WERI-Rb-1 (cell line): ENCODE measurements around the gene IMMP2L.
"Not testable (repeated sequence)": the region's sequence is repeated elsewhere in the genome, so short reads cannot be mapped to it uniquely, and the experiment has no call there.

Source experiments
- DNase-seq: peaks from one replicate; pipeline ENCODE4 v3.0.0-alpha.2; 2020
- H3K27ac ChIP-seq: fragments of 250-450 bp; sonication (Bioruptor Pico); 2 replicates; pipeline ENCODE4 v1.5.1; 2020; ENCODE audit warnings: mild to moderate bottlenecking, moderate library complexity
- H3K27me3 ChIP-seq: fragments of 250-450 bp; sonication (Bioruptor Pico); 2 replicates; pipeline ENCODE4 v1.5.1; 2021; ENCODE audit warnings: mild to moderate bottlenecking, low read depth, moderate library complexity; ENCODE audit not compliant: insufficient read depth, severe bottlenecking
- H3K36me3 ChIP-seq: fragments of 250-450 bp; sonication (Bioruptor Pico); 2 replicates; pipeline ENCODE4 v1.5.1; 2020; ENCODE audit warnings: mild to moderate bottlenecking, moderate library complexity
- H3K4me3 ChIP-seq: 2 replicates; pipeline ENCODE4 v1.5.1; 2011; ENCODE audit warnings: low read depth, mild to moderate bottlenecking, control low read depth, low read length
- H3K9me3 ChIP-seq: fragments of 250-450 bp; sonication (Bioruptor Pico); 2 replicates; pipeline ENCODE4 v1.5.1; 2021; ENCODE audit warnings: mild to moderate bottlenecking, moderate library complexity; ENCODE audit not compliant: severe bottlenecking
- CTCF ChIP-seq: IDR thresholded peaks from 2 replicates; pipeline ENCODE4 v1.5.1; 2011; ENCODE audit warnings: low read depth, mild to moderate bottlenecking, control low read depth, inconsistent platforms, low read length

Gene IMMP2L

DNA sequence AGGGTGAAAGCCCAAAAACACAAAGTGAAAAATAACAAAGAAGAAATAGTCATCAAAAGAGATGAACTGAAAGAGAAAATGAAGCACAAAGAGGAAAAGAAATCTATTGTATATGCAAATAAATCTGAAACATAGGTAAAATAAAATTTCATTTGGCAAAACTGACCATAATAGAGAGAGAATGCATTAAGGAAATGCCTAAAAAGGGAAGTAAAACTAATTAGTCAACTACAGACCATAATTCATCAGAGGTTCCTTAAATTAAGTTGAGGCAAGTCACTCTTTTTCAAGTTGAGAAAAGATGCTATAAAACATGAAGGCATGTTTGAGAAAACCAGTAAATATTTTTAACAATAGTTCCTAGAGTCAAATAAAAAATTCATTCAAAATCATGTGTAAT is 238.1 kb downstream of the IMMP2L start:
- DNase-seq, result no peak
- Histone ChIP-seq H3K27me3 (no peaks in the 10 kb centered on the region), H3K36me3 (no peaks in the 10 kb centered on the region), H3K27ac (no peak overlapping the region), H3K4me3 (no peak overlapping the region), H3K9me3 (no peaks in the 10 kb centered on the region)
- TF ChIP-seq CTCF, result no peak

DNA sequence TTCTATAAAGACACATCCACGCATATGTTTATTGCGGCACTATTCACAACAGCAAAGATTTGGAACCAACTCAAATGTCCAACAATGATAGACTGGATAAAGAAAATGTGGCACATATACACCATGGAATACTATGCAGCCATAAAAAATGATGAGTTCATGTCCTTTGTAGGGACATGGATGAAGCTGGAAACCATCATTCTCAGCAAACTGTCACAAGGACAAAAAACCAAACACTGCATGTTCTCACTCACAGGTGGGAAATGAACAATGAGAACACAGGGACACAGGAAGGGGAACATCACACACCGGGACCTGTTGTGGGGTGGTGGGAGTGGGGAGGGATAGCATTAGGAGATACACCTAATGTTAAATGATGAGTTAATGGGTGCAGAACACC is 238.6 kb downstream of the IMMP2L start:
- not testable (repeated sequence) for H3K27me3 ChIP-seq, DNase-seq, H3K4me3 ChIP-seq, H3K27ac ChIP-seq, H3K9me3 ChIP-seq, H3K36me3 ChIP-seq

DNA sequence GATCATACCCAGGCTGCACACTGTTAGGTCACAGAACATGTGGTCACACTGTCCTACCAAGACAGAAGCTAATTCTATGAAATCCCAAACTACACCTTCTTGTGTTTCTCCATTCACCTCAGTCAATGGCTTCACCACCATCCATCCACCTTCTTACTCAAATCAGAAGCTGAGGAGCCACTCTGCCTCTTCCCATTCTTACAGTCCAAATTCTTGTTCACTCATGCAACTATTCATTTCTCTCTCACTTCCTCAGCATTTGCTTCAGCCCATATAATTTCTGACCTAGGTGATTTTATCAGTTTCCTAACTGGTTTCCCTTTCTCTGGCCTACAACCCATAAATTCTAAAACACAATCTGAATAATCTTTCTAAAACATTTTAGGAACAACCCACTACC is 242.2 kb downstream of the IMMP2L start:
- H3K27me3 ChIP-seq, result no peaks in the 10 kb centered on the region
- H3K9me3 ChIP-seq, result no peaks in the 10 kb centered on the region
- DNase-seq, result no peak
- no peak for TF ChIP-seq CTCF
- no peak overlapping the region for H3K27ac ChIP-seq
- no peak overlapping the region for H3K4me3 ChIP-seq
- no peaks in the 10 kb centered on the region for H3K36me3 ChIP-seq

GRCh38 chr7:111312966-111313365 is 249.3 kb downstream of the IMMP2L start:
- Histone ChIP-seq H3K27ac (no peak overlapping the region), H3K4me3 (no peak overlapping the region), H3K36me3 (no peaks in the 10 kb centered on the region), H3K9me3 (no peaks in the 10 kb centered on the region), H3K27me3 (no peaks in the 10 kb centered on the region)
- DNase-seq, result no peak
- no peak for TF ChIP-seq CTCF

- H3K36me3 ChIP-seq, result no peaks in the 10 kb centered on the region
- no peak overlapping the region for H3K27ac ChIP-seq
- DNase-seq, result no peak
- TF ChIP-seq CTCF, result no peak
- no peaks in the 10 kb centered on the region for H3K27me3 ChIP-seq
- no peak overlapping the region for H3K4me3 ChIP-seq
- H3K9me3 ChIP-seq, result no peaks in the 10 kb centered on the region
Observed at GRCh38 chr7:111308691-111309090, 253.6 kb downstream of the IMMP2L start.

DNA sequence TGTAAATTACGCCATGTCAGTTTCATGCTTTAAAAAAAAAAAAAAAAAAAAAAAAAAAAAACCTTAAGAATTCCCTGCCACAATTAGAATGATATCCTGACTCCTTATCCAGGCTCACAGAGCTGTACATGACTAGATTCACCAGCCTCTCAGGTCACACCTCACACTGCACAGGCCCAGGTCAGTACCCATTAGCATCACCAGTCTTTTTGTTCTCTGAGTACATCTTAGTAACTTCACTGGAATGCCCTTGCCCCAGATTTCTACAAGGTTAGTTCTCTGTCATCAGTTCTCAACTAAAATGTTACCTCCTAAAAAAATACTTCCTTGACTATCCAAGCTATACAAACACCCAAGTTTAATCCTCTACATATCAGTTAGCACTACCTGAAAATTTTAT is 260.4 kb downstream of the IMMP2L start:
- H3K27me3 ChIP-seq, result no peaks in the 10 kb centered on the region
- H3K36me3 ChIP-seq, result no peaks in the 10 kb centered on the region
- no peak for DNase-seq
- no peak overlapping the region for H3K27ac ChIP-seq
- no peaks in the 10 kb centered on the region for H3K9me3 ChIP-seq
- TF ChIP-seq CTCF, result no peak
- no peak overlapping the region for H3K4me3 ChIP-seq
